Inflammatory macrophage (primary cell): ENCODE measurements around the gene MYO7B.
A peak's percentile ranks its signal among the peaks of the same experiment; 100 is the strongest.

Source experiments
- DNase-seq, 2 donors: peaks; one replicate each; pipeline ENCODE4 v3.0.0-alpha.2; 2020 to 2022

MYO7B gene

GRCh38 chr2:127651971-127652550 is 116.6 kb downstream of the MYO7B start:
- DNase-seq = no peak

- DNase-seq = no peak
Observed at GRCh38 chr2:127652786-127653357, 117.4 kb downstream of the MYO7B start.

GRCh38 chr2:127653421-127654083 is 118.1 kb downstream of the MYO7B start:
- no peak for DNase-seq

GRCh38 chr2:127654084-127654837 is 118.8 kb downstream of the MYO7B start:
- no peak for DNase-seq

GRCh38 chr2:127654838-127655175 is 119.3 kb downstream of the MYO7B start:
- DNase-seq = no peak

- DNase-seq = no peak
Observed at GRCh38 chr2:127655209-127656073, 120.0 kb downstream of the MYO7B start.

GRCh38 chr2:127656569-127657231 is 121.2 kb downstream of the MYO7B start:
- DNase-seq = no peak

GRCh38 chr2:127657232-127657595 is 121.7 kb downstream of the MYO7B start:
- DNase-seq = no peak

- no peak for DNase-seq
Observed at GRCh38 chr2:127658146-127658545, 122.7 kb downstream of the MYO7B start.

GRCh38 chr2:127658641-127659407 is 123.3 kb downstream of the MYO7B start:
- DNase-seq = no peak

GRCh38 chr2:127659408-127660290 is 124.2 kb downstream of the MYO7B start:
- DNase-seq = peak in 1 of 2 donors; percentile 9

- no peak for DNase-seq
Observed at GRCh38 chr2:127660291-127660578, 124.8 kb downstream of the MYO7B start.

GRCh38 chr2:127661072-127661649 is 125.7 kb downstream of the MYO7B start:
- no peak for DNase-seq

- no peak for DNase-seq
Observed at GRCh38 chr2:127661949-127662510, 126.5 kb downstream of the MYO7B start.

GRCh38 chr2:127662937-127663565 is 127.6 kb downstream of the MYO7B start:
- no peak for DNase-seq

GRCh38 chr2:127663566-127664064 is 128.1 kb downstream of the MYO7B start:
- DNase-seq = no peak

- DNase-seq = no peak
Observed at GRCh38 chr2:127664065-127664894, 128.8 kb downstream of the MYO7B start.

GRCh38 chr2:127664895-127665225 is 129.4 kb downstream of the MYO7B start:
- DNase-seq = no peak
